Kidney (tissue), 14 donors: ENCODE measurements around the gene TRPC1. TPM values are rescaled to one million over a fixed set of nuclear protein-coding genes. Genes with fewer than 3 reads are reported as not detected.

Source experiments
- DNase-seq, 5 donors: peaks; one replicate each; pipeline ENCODE4 v3.0.0-alpha.2; 2013 to 2020
- FAIRE-seq: peaks from 2 replicates; lab custom pipeline; 2012; peaks lifted over from hg19 to GRCh38; lab: Jason Lieb, UNC
- H3K27ac ChIP-seq, 2 donors: one replicate each; pipeline ENCODE4 v1.7.0; 2013; ENCODE audit warnings: low read depth in 2 of 2, low read length in 2 of 2, inconsistent platforms in 1 of 2
- H3K27me3 ChIP-seq: one replicate; pipeline ENCODE4 v1.7.1; 2013; ENCODE audit warnings: low read length, inconsistent platforms; ENCODE audit not compliant: control insufficient read depth, insufficient read depth
- H3K36me3 ChIP-seq, 3 donors: one replicate each; pipeline versions ENCODE4 v1.7.0 to v1.7.1; 2013; ENCODE audit warnings: low read length in 3 of 3, control low read depth in 1 of 3, inconsistent platforms in 1 of 3; ENCODE audit not compliant: insufficient read depth in 3 of 3, control insufficient read depth in 2 of 3
- H3K4me1 ChIP-seq, 3 donors: one replicate each; pipeline versions ENCODE4 v1.7.0 to v1.7.1; 2013; ENCODE audit warnings: low read length in 3 of 3, inconsistent platforms in 1 of 3, low read depth in 1 of 3; ENCODE audit not compliant: control insufficient read depth in 2 of 3, insufficient read depth in 2 of 3
- H3K4me3 ChIP-seq, 3 donors: one replicate each; pipeline versions ENCODE4 v1.7.0 to v1.8.1; 2013; ENCODE audit warnings: low read length in 3 of 3, control low read depth in 1 of 3, inconsistent platforms in 1 of 3
- H3K9ac ChIP-seq, 3 donors: one replicate each; pipeline versions ENCODE4 v1.7.0 to v1.7.1; 2013; ENCODE audit warnings: low read length in 3 of 3, control low read depth in 1 of 3, inconsistent platforms in 1 of 3
- H3K9me3 ChIP-seq, 3 donors: one replicate each; pipeline versions ENCODE4 v1.7.0 to v1.7.1; 2013; ENCODE audit warnings: low read length in 3 of 3, control low read depth in 1 of 3, inconsistent platforms in 1 of 3; ENCODE audit not compliant: control insufficient read depth in 2 of 3, insufficient read depth in 1 of 3
- intact Hi-C: fragments of 100-400 bp; cut with DNase I; formaldehyde crosslinking; loops from one replicate; pipeline ENCODE4 v1.11.1; 2022
- polyA plus RNA-seq: library from polyadenylated mRNA; stranded (reverse); fragments of 350-450 nt; fragmentation: Illumina TruSeq; extraction: RNeasy Lipid Tissue Mini Kit (QIAGEN cat#74804); gene quantifications from one replicate; pipeline ENCODE4 v1.2.3, GENCODE V29; 2014; ENCODE audit warnings: low read depth, low replicate concordance; ENCODE audit not compliant: insufficient read depth
- total RNA-seq: library from RNA; stranded (reverse); fragmentation: NEBNext Ultra II Directional; extraction: Animal tissue kit (Norgen Biotek cat#: 25700); gene quantifications from one replicate; pipeline ENCODE4 v1.2.1, GENCODE V29; 2021
- TF ChIP-seq, protein P1 (sequence below): IDR thresholded peaks from 3 replicates; pipeline ENCODE4 v1.5.1; 2012; ENCODE audit warnings: mild to moderate bottlenecking, moderate library complexity, borderline replicate concordance; ENCODE audit not compliant: insufficient read depth; ENCODE audit errors: extremely low read depth
- donor health status: control.
- donor health status: control.
- donor health status: control.
- donor health status: control.
- donor health status: control.
- donor health status: DM: yes; HTN: yes; CAD: no.
- donor health status: Normal renal cell carcinoma (clear cell type).

TRPC1 gene
- total and polyA plus RNA-seq, 2 donors from 2014 or later: 3.2 to 13.2 TPM

DNA sequence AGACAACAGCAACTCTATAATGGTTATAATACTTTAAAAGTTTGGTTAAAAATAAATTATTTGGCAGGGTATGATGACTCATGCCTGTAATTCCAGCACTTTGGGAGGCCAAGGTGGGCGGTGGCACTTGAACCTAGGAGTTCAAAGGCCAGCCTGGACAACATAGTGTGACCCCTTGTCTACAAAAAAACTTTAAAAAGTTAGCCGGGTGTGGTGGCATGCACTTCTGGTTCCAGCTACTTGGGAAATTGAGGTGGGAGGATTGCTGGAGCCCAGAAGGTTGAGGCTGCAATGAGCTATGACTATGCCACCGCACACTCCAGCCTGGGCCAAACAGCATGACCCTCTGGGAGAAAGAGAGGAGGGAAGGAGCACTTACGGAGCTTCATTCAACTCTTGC lies 7.7 kb upstream of the TRPC1 start:
- intact Hi-C loops: no loop called here
- H3K27ac ChIP-seq: no peak overlapping the region
- no peaks in the 10 kb centered on the region for H3K9me3 ChIP-seq
- DNase-seq (no peak), FAIRE-seq (no peak)
- H3K27me3 ChIP-seq: no peaks in the 10 kb centered on the region
- no peak overlapping the region for H3K4me3 ChIP-seq
- TF ChIP-seq, protein P1, sequence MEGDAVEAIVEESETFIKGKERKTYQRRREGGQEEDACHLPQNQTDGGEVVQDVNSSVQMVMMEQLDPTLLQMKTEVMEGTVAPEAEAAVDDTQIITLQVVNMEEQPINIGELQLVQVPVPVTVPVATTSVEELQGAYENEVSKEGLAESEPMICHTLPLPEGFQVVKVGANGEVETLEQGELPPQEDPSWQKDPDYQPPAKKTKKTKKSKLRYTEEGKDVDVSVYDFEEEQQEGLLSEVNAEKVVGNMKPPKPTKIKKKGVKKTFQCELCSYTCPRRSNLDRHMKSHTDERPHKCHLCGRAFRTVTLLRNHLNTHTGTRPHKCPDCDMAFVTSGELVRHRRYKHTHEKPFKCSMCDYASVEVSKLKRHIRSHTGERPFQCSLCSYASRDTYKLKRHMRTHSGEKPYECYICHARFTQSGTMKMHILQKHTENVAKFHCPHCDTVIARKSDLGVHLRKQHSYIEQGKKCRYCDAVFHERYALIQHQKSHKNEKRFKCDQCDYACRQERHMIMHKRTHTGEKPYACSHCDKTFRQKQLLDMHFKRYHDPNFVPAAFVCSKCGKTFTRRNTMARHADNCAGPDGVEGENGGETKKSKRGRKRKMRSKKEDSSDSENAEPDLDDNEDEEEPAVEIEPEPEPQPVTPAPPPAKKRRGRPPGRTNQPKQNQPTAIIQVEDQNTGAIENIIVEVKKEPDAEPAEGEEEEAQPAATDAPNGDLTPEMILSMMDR: no peak
- no peaks in the 10 kb centered on the region for H3K36me3 ChIP-seq
- H3K4me1 ChIP-seq: no peaks in the 10 kb centered on the region
- H3K9ac ChIP-seq: no peak overlapping the region

DNA sequence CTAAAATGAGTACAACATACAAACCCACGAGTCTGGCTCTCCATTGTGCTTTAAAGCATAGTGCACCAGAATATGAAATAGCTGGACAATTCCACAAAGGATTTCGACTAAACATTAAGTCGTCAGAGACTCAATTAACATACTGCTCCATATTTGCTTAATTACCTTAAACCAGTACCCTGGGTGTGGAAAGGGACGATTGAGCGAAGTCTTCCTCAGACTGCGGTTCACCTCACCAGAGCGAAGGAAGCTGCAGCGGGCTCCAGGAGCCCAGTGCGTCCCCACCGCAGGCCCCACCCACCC lies 218 bp upstream of the TRPC1 start:
- H3K27me3 ChIP-seq: no peaks in the 10 kb centered on the region
- H3K9ac ChIP-seq: peak overlapping the region in 2 of 3 donors; percentile 49 to 85
- intact Hi-C loops: no loop called here
- no peaks in the 10 kb centered on the region for H3K9me3 ChIP-seq
- TF ChIP-seq, protein P1: no peak
- H3K4me1 ChIP-seq: peaks cover 0 to 2% (median 0%) of the 10 kb centered on the region in 3 donors
- FAIRE-seq (no peak), DNase-seq (no peak)
- H3K36me3 ChIP-seq: no peaks in the 10 kb centered on the region
- no peak overlapping the region for H3K27ac ChIP-seq
- peak overlapping the region; percentile 81 to 92 (median 88) for H3K4me3 ChIP-seq

DNA sequence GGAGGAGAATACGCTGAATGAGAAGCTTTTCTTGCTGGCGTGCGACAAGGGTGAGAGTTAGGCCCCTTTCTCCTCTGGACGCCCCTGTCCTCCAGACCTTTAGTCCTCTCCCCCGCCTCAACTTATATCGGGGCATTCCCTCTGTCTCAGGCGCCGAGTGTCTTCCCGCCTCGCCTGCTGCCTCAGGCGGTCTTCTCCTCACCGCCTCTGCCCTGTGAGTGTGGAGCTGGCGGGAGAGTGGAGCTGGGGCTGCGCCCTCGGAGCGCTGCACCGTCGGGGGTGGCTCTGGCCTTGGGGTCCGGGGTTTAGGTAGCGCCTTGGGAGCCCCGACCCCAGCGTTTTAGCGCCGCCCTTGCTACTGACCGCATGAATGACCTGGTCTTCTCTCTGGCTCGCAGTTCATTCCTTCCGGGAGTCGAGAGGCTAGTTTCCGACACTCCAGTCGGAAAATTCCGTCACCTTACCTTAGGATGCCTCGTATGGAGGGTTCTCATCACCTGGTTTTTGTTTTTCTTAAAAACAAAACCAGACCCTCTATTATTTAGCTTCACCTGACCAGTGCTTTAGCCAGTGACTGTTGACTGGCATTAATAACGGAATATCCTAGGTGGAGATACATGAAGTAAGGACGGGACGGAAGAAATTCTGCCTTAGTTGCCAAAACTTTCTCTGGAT lies 985 bp downstream of the TRPC1 start:
- DNase-seq (peak; percentile 72 to 81 (median 76)), FAIRE-seq (no peak)
- intact Hi-C loops: no loop called here
- Histone ChIP-seq H3K27me3 (no peaks in the 10 kb centered on the region), H3K9ac (peak overlapping the region; percentile 49 to 74 (median 63)), H3K4me1 (peaks cover 0 to 2% (median 0%) of the 10 kb centered on the region in 3 donors), H3K27ac (peak overlapping the region; percentile 34 to 56), H3K4me3 (peak overlapping the region; percentile 76 to 88 (median 86)), H3K9me3 (no peaks in the 10 kb centered on the region), H3K36me3 (no peaks in the 10 kb centered on the region)
- TF ChIP-seq, protein P1: no peak

DNA sequence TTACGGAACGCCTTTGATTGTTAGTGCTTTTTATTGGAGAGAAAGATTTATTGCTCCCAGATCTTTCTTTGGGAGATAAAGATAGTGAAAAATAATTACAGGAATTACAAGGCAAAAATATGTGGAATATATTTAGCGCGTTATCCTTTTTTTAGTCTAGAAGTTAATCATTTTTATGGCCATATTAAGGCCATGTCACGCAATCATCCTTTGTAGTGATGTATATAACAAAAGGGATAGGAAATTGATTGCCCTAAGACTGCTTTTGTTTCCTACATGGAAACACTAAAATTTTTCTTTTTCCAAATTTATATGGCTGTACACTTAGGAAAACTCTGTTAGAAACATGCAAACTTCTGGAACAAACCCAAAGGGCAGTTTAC lies 1.5 kb downstream of the TRPC1 start:
- TF ChIP-seq, protein P1: no peak
- DNase-seq (peak in 1 of 5 donors; percentile 30), FAIRE-seq (no peak)
- Histone ChIP-seq H3K36me3 (no peaks in the 10 kb centered on the region), H3K4me1 (peaks cover 0 to 2% (median 0%) of the 10 kb centered on the region in 3 donors), H3K27ac (no peak overlapping the region), H3K4me3 (peak overlapping the region; percentile 76 to 88 (median 86)), H3K9me3 (no peaks in the 10 kb centered on the region), H3K9ac (peak overlapping the region; percentile 17 to 63 (median 49)), H3K27me3 (no peaks in the 10 kb centered on the region)
- intact Hi-C loops: no loop called here
